Activated naive CD8-positive, alpha-beta T cell treated with anti-CD3 and anti-CD28 coated beads for 36 hours (primary cell): ENCODE results near the gene PACRG. TPM values are rescaled to one million over a fixed set of nuclear protein-coding genes. Genes with fewer than 3 reads are reported as not detected.

Experiments
- DNase-seq: peaks from one replicate; pipeline ENCODE4 v3.0.0; 2021
- H3K27ac Mint-ChIP-seq: one replicate; pipeline ENCODE4 v1.8.0; 2022; ENCODE audit warnings: mild to moderate bottlenecking, moderate library complexity, mixed read lengths
- H3K27me3 Mint-ChIP-seq: one replicate; pipeline ENCODE4 v1.8.0; 2022; ENCODE audit warnings: mild to moderate bottlenecking, mixed read lengths
- H3K36me3 Mint-ChIP-seq: one replicate; pipeline ENCODE4 v1.8.0; 2021; ENCODE audit warnings: mild to moderate bottlenecking, mixed read lengths
- H3K4me1 Mint-ChIP-seq: one replicate; pipeline ENCODE4 v1.8.0; 2021; ENCODE audit warnings: mixed read lengths
- H3K4me3 Mint-ChIP-seq: one replicate; pipeline ENCODE4 v1.8.0; 2022; ENCODE audit warnings: mild to moderate bottlenecking, moderate library complexity, mixed read lengths
- H3K9me3 Mint-ChIP-seq: one replicate; pipeline ENCODE4 v1.8.0; 2022; ENCODE audit warnings: mixed read lengths
- total RNA-seq, 2 experiments: library from RNA; stranded (reverse); gene quantifications; one replicate each; pipeline ENCODE4 v1.2.3, GENCODE V29; 2021

Gene PACRG
- total RNA-seq, 2 experiments from 2014 or later: 0.50 TPM; not detected in 1

- H3K27me3 Mint-ChIP-seq: no peaks in the 10 kb centered on the region
- no peaks in the 10 kb centered on the region for H3K9me3 Mint-ChIP-seq
- H3K36me3 Mint-ChIP-seq: no peaks in the 10 kb centered on the region
- no peak for DNase-seq
- H3K27ac Mint-ChIP-seq: no peak overlapping the region
- no peak overlapping the region for H3K4me3 Mint-ChIP-seq
- no peaks in the 10 kb centered on the region for H3K4me1 Mint-ChIP-seq
Observed at GRCh38 chr6:163092876-163093275, 365.1 kb downstream of the PACRG start.

- Mint-ChIP-seq H3K36me3 (no peaks in the 10 kb centered on the region), H3K27ac (no peak overlapping the region), H3K4me3 (no peak overlapping the region), H3K27me3 (no peaks in the 10 kb centered on the region), H3K4me1 (no peaks in the 10 kb centered on the region), H3K9me3 (no peaks in the 10 kb centered on the region)
- no peak for DNase-seq
Observed at GRCh38 chr6:163094881-163095280, 367.1 kb downstream of the PACRG start.

- Mint-ChIP-seq H3K36me3 (no peaks in the 10 kb centered on the region), H3K4me3 (no peak overlapping the region), H3K27ac (no peak overlapping the region), H3K4me1 (no peaks in the 10 kb centered on the region), H3K27me3 (no peaks in the 10 kb centered on the region), H3K9me3 (no peaks in the 10 kb centered on the region)
- DNase-seq: no peak
Observed at GRCh38 chr6:163095401-163095800, 367.6 kb downstream of the PACRG start.

- H3K36me3 Mint-ChIP-seq: no peaks in the 10 kb centered on the region
- H3K9me3 Mint-ChIP-seq: no peaks in the 10 kb centered on the region
- DNase-seq: no peak
- no peaks in the 10 kb centered on the region for H3K27me3 Mint-ChIP-seq
- H3K27ac Mint-ChIP-seq: no peak overlapping the region
- no peak overlapping the region for H3K4me3 Mint-ChIP-seq
- no peaks in the 10 kb centered on the region for H3K4me1 Mint-ChIP-seq
Observed at GRCh38 chr6:163098827-163099479, 371.2 kb downstream of the PACRG start.

- no peaks in the 10 kb centered on the region for H3K36me3 Mint-ChIP-seq
- H3K4me1 Mint-ChIP-seq: no peaks in the 10 kb centered on the region
- no peak overlapping the region for H3K27ac Mint-ChIP-seq
- no peaks in the 10 kb centered on the region for H3K9me3 Mint-ChIP-seq
- no peak overlapping the region for H3K4me3 Mint-ChIP-seq
- DNase-seq: no peak
- no peaks in the 10 kb centered on the region for H3K27me3 Mint-ChIP-seq
Observed at GRCh38 chr6:163099621-163100171, 371.9 kb downstream of the PACRG start.

- DNase-seq: no peak
- Mint-ChIP-seq H3K36me3 (no peaks in the 10 kb centered on the region), H3K9me3 (no peaks in the 10 kb centered on the region), H3K4me1 (no peaks in the 10 kb centered on the region), H3K27ac (no peak overlapping the region), H3K4me3 (no peak overlapping the region), H3K27me3 (no peaks in the 10 kb centered on the region)
Observed at GRCh38 chr6:163100259-163100658, 372.5 kb downstream of the PACRG start.

- no peak overlapping the region for H3K27ac Mint-ChIP-seq
- no peaks in the 10 kb centered on the region for H3K4me1 Mint-ChIP-seq
- H3K36me3 Mint-ChIP-seq: peaks cover 2% of the 10 kb centered on the region
- H3K4me3 Mint-ChIP-seq: no peak overlapping the region
- no peaks in the 10 kb centered on the region for H3K27me3 Mint-ChIP-seq
- peaks cover 12% of the 10 kb centered on the region for H3K9me3 Mint-ChIP-seq
- DNase-seq: no peak
Observed at GRCh38 chr6:163113358-163113962, 385.7 kb downstream of the PACRG start.

- H3K36me3 Mint-ChIP-seq: no peaks in the 10 kb centered on the region
- no peaks in the 10 kb centered on the region for H3K27me3 Mint-ChIP-seq
- DNase-seq: no peak
Observed at GRCh38 chr6:163118941-163119340, 391.2 kb downstream of the PACRG start.

GRCh38 chr6:163120223-163120622 lies 392.4 kb downstream of the PACRG start:
- no peaks in the 10 kb centered on the region for H3K36me3 Mint-ChIP-seq
- no peaks in the 10 kb centered on the region for H3K4me1 Mint-ChIP-seq
- DNase-seq: no peak
- H3K4me3 Mint-ChIP-seq: no peak overlapping the region
- H3K27me3 Mint-ChIP-seq: peaks cover under 1% of the 10 kb centered on the region
- no peak overlapping the region for H3K27ac Mint-ChIP-seq
- no peaks in the 10 kb centered on the region for H3K9me3 Mint-ChIP-seq

More at GRCh38 chr6:163118941-163119340, 391.2 kb downstream of the PACRG start:
- no peaks in the 10 kb centered on the region for H3K4me1 Mint-ChIP-seq
- H3K9me3 Mint-ChIP-seq: no peaks in the 10 kb centered on the region
- no peak overlapping the region for H3K27ac Mint-ChIP-seq
- no peak overlapping the region for H3K4me3 Mint-ChIP-seq

GRCh38 chr6:163121270-163121669 lies 393.5 kb downstream of the PACRG start:
- H3K27me3 Mint-ChIP-seq: peaks cover 3% of the 10 kb centered on the region
- no peaks in the 10 kb centered on the region for H3K4me1 Mint-ChIP-seq
- no peak overlapping the region for H3K4me3 Mint-ChIP-seq
- H3K9me3 Mint-ChIP-seq: no peaks in the 10 kb centered on the region
- no peak overlapping the region for H3K27ac Mint-ChIP-seq
- no peaks in the 10 kb centered on the region for H3K36me3 Mint-ChIP-seq
- DNase-seq: no peak

- no peak overlapping the region for H3K4me3 Mint-ChIP-seq
- DNase-seq: no peak
- H3K27ac Mint-ChIP-seq: no peak overlapping the region
- peaks cover 3% of the 10 kb centered on the region for H3K27me3 Mint-ChIP-seq
- no peaks in the 10 kb centered on the region for H3K4me1 Mint-ChIP-seq
- H3K9me3 Mint-ChIP-seq: no peaks in the 10 kb centered on the region
- H3K36me3 Mint-ChIP-seq: no peaks in the 10 kb centered on the region
Observed at GRCh38 chr6:163122365-163122764, 394.6 kb downstream of the PACRG start.

GRCh38 chr6:163123098-163123497 lies 395.3 kb downstream of the PACRG start:
- Mint-ChIP-seq H3K27ac (no peak overlapping the region), H3K27me3 (peaks cover 3% of the 10 kb centered on the region), H3K36me3 (no peaks in the 10 kb centered on the region), H3K4me3 (no peak overlapping the region), H3K9me3 (no peaks in the 10 kb centered on the region), H3K4me1 (no peaks in the 10 kb centered on the region)
- no peak for DNase-seq

- Mint-ChIP-seq H3K27ac (no peak overlapping the region), H3K4me1 (no peaks in the 10 kb centered on the region), H3K4me3 (no peak overlapping the region), H3K9me3 (no peaks in the 10 kb centered on the region), H3K36me3 (no peaks in the 10 kb centered on the region), H3K27me3 (peaks cover 3% of the 10 kb centered on the region)
- DNase-seq: no peak
Observed at GRCh38 chr6:163126741-163127140, 399.0 kb downstream of the PACRG start.

- Mint-ChIP-seq H3K27ac (no peak overlapping the region), H3K4me3 (no peak overlapping the region), H3K9me3 (no peaks in the 10 kb centered on the region), H3K4me1 (no peaks in the 10 kb centered on the region), H3K27me3 (peaks cover 3% of the 10 kb centered on the region), H3K36me3 (no peaks in the 10 kb centered on the region)
- DNase-seq: no peak
Observed at GRCh38 chr6:163127587-163127986, 399.8 kb downstream of the PACRG start.

- H3K9me3 Mint-ChIP-seq: no peaks in the 10 kb centered on the region
- no peaks in the 10 kb centered on the region for H3K4me1 Mint-ChIP-seq
- H3K27ac Mint-ChIP-seq: no peak overlapping the region
- no peaks in the 10 kb centered on the region for H3K36me3 Mint-ChIP-seq
- H3K4me3 Mint-ChIP-seq: no peak overlapping the region
- no peak for DNase-seq
- peaks cover 3% of the 10 kb centered on the region for H3K27me3 Mint-ChIP-seq
Observed at GRCh38 chr6:163128324-163128723, 400.6 kb downstream of the PACRG start.
